ENCODE data around the gene FIBCD1.

Gene FIBCD1

GRCh38 chr9:130908878-130909355 lies 30.1 kb downstream of the FIBCD1 start:
- Histone ChIP-seq H3K4me1 (ENCODE audit: low read depth, poor library complexity, severe bottlenecking) (no peaks in the 10 kb centered on the region), H3K27ac (no peak overlapping the region), H3K9ac (no peak overlapping the region), H3K4me3 (IDR thresholded peaks at IDR 0.05; ENCODE audit: insufficient read depth, low read depth, low read length) (no peak overlapping the region), H3K27me3 (ENCODE audit: insufficient read depth, low read depth) (peaks cover 86% of the 10 kb centered on the region), H3K36me3 (ENCODE audit: insufficient read depth) (no peaks in the 10 kb centered on the region), H4K20me1 (ENCODE audit: insufficient read depth) (no peaks in the 10 kb centered on the region), H3K79me2 (ENCODE audit: insufficient read depth, low read depth) (no peaks in the 10 kb centered on the region), H3K4me2 (no peak overlapping the region), H2AFZ (ENCODE audit: low read depth) (no peak overlapping the region)
- TF ChIP-seq, protein P1, sequence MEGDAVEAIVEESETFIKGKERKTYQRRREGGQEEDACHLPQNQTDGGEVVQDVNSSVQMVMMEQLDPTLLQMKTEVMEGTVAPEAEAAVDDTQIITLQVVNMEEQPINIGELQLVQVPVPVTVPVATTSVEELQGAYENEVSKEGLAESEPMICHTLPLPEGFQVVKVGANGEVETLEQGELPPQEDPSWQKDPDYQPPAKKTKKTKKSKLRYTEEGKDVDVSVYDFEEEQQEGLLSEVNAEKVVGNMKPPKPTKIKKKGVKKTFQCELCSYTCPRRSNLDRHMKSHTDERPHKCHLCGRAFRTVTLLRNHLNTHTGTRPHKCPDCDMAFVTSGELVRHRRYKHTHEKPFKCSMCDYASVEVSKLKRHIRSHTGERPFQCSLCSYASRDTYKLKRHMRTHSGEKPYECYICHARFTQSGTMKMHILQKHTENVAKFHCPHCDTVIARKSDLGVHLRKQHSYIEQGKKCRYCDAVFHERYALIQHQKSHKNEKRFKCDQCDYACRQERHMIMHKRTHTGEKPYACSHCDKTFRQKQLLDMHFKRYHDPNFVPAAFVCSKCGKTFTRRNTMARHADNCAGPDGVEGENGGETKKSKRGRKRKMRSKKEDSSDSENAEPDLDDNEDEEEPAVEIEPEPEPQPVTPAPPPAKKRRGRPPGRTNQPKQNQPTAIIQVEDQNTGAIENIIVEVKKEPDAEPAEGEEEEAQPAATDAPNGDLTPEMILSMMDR (conservative IDR thresholded peaks at IDR 0.05; ENCODE audit: low read depth, low read length): no peak

GRCh38 chr9:130908146-130908877 lies 30.7 kb downstream of the FIBCD1 start:
- Histone ChIP-seq H3K4me3 (IDR thresholded peaks at IDR 0.05; ENCODE audit: insufficient read depth, low read depth, low read length) (no peak overlapping the region), H4K20me1 (ENCODE audit: insufficient read depth) (no peaks in the 10 kb centered on the region), H3K9ac (no peak overlapping the region)

DNA sequence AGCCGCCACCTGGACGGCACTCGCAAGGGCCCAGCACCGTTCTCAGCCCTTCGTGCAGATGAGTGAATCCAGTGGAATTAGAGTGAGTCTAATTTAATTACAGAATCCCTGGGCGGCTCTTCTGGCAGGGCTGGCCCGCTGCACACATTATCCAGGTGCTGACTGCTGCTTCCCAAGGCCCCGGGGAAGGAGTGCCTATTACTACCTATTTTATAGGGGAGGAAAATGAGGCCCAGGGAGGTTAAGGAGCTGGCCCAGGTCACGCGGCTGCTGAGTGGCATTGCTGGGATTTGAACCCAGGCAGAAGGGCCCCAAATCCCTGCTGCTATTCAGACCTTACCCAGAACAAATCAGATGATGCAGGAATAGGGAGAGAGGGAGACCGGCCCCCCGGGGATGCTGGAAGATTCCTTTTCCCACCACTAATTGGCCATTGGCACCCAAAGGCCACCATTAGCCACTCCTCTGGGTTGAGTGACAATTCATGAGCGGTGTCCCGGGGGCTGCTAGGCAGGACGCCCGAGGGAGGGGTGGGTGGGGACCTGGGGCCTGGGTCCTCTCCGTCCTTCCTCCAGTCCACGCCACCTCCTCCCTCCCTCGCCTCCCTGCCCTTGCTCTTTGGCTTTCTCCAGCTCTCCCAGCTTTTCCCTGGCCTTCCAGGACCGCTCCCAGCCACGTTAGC lies 32.2 kb downstream of the FIBCD1 start:
- no peaks in the 10 kb centered on the region for H4K20me1 ChIP-seq (ENCODE audit: insufficient read depth)
- TF ChIP-seq, protein P1 (conservative IDR thresholded peaks at IDR 0.05; ENCODE audit: low read depth, low read length): no peak
- H2AFZ ChIP-seq (ENCODE audit: low read depth): no peak overlapping the region
- H3K27ac ChIP-seq: no peak overlapping the region
- no peaks in the 10 kb centered on the region for H3K36me3 ChIP-seq (ENCODE audit: insufficient read depth)
- H3K79me2 ChIP-seq (ENCODE audit: insufficient read depth, low read depth): no peaks in the 10 kb centered on the region
- peaks cover 84% of the 10 kb centered on the region for H3K27me3 ChIP-seq (ENCODE audit: insufficient read depth, low read depth)
- H3K4me3 ChIP-seq (IDR thresholded peaks at IDR 0.05; ENCODE audit: insufficient read depth, low read depth, low read length): no peak overlapping the region
- no peaks in the 10 kb centered on the region for H3K4me1 ChIP-seq (ENCODE audit: low read depth, poor library complexity, severe bottlenecking)
- no peak overlapping the region for H3K9ac ChIP-seq
- no peak overlapping the region for H3K4me2 ChIP-seq

More at GRCh38 chr9:130908146-130908877, 30.7 kb downstream of the FIBCD1 start:
- Histone ChIP-seq H2AFZ (ENCODE audit: low read depth) (no peak overlapping the region), H3K79me2 (ENCODE audit: insufficient read depth, low read depth) (no peaks in the 10 kb centered on the region), H3K36me3 (ENCODE audit: insufficient read depth) (no peaks in the 10 kb centered on the region), H3K27me3 (ENCODE audit: insufficient read depth, low read depth) (peaks cover 84% of the 10 kb centered on the region), H3K27ac (no peak overlapping the region), H3K4me2 (no peak overlapping the region), H3K4me1 (ENCODE audit: low read depth, poor library complexity, severe bottlenecking) (no peaks in the 10 kb centered on the region)
- TF ChIP-seq, protein P1 (conservative IDR thresholded peaks at IDR 0.05; ENCODE audit: low read depth, low read length): no peak

DNA sequence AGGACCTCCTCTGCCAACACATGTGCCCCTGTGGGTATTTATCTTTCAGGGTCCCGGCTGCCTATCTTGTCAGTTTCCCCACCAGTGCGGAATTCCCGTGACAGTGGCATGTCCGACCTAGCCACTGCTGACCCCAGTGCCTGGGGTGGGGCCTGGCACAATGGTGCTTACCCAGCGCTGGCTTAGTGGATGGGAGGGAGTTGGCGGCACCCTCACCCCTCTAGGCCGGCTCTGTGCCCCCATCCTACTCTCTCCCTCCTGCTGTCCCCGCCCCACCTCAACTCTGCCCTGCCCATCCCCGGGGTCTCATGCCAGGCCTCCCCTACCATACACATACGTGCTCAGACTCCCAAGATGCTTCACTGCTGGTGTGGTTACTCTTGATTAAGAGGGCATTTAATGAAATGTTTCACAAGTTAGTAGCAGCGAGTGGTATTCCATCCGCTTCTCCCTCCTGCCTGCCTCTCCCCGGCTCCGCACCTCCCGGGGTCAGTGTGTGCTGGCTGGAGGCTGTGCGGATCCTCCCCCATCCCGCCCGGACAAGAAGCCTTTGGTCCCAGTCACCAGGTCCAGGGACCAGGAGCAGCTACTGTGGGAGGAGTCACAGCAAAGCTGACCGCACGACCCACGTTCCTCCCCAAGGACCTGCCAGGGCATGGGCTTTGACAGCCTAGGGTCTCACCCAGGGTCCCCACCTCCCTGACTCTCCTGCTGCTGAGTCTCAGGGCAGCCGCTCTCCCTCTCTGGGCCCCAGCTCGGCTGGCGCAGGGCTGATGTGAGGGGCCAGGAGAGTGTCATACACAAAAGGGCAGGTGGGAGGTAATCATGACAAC lies 32.9 kb downstream of the FIBCD1 start:
- no peak overlapping the region for H3K4me3 ChIP-seq (IDR thresholded peaks at IDR 0.05; ENCODE audit: insufficient read depth, low read depth, low read length)
- H3K27me3 ChIP-seq (ENCODE audit: insufficient read depth, low read depth): peaks cover 83% of the 10 kb centered on the region
- H4K20me1 ChIP-seq (ENCODE audit: insufficient read depth): no peaks in the 10 kb centered on the region
- no peak overlapping the region for H3K9ac ChIP-seq
- no peaks in the 10 kb centered on the region for H3K79me2 ChIP-seq (ENCODE audit: insufficient read depth, low read depth)
- H3K27ac ChIP-seq: no peak overlapping the region
- H3K4me2 ChIP-seq: no peak overlapping the region
- no peak overlapping the region for H2AFZ ChIP-seq (ENCODE audit: low read depth)
- TF ChIP-seq, protein P1 (conservative IDR thresholded peaks at IDR 0.05; ENCODE audit: low read depth, low read length): no peak
- no peaks in the 10 kb centered on the region for H3K4me1 ChIP-seq (ENCODE audit: low read depth, poor library complexity, severe bottlenecking)
- H3K36me3 ChIP-seq (ENCODE audit: insufficient read depth): no peaks in the 10 kb centered on the region
